H9 (cell line): ENCODE measurements around the gene ARHGEF16. TPM values are rescaled to one million over a fixed set of nuclear protein-coding genes. Genes with fewer than 3 reads are reported as not detected.

Experiments used
- DNase-seq: peaks from one replicate; pipeline ENCODE4 v3.0.0-alpha.2; 2017
- H2AFZ ChIP-seq: one replicate; pipeline ENCODE4 v1.6.1; 2013; ENCODE audit warnings: mild to moderate bottlenecking, low read length, control low read depth, moderate library complexity
- H2AK5ac ChIP-seq: 2 replicates; pipeline ENCODE4 v1.6.1; 2013; ENCODE audit warnings: low read length, control low read depth, mixed read lengths; ENCODE audit not compliant: insufficient read length
- H2BK120ac ChIP-seq: one replicate; pipeline ENCODE4 v1.6.1; 2013; ENCODE audit warnings: low read depth, mild to moderate bottlenecking, low read length, control low read depth, inconsistent platforms; ENCODE audit not compliant: poor library complexity, severe bottlenecking
- H2BK12ac ChIP-seq: 2 replicates; pipeline ENCODE4 v1.6.1; 2013; ENCODE audit warnings: low read length, control low read depth, mixed read lengths, low read depth; ENCODE audit not compliant: insufficient read length
- H2BK15ac ChIP-seq: 2 replicates; pipeline ENCODE4 v1.6.1; 2013; ENCODE audit warnings: low read depth, low read length, control low read depth
- H2BK20ac ChIP-seq: one replicate; pipeline ENCODE4 v1.6.1; 2013; ENCODE audit warnings: low read depth, mild to moderate bottlenecking, low read length, control low read depth, inconsistent platforms; ENCODE audit not compliant: poor library complexity, severe bottlenecking
- H2BK5ac ChIP-seq: 2 replicates; pipeline ENCODE4 v1.6.1; 2013; ENCODE audit warnings: low read length, control low read depth, mixed read lengths; ENCODE audit not compliant: insufficient read length
- H3K14ac ChIP-seq: 2 replicates; pipeline ENCODE4 v1.6.1; 2013; ENCODE audit warnings: low read length, control low read depth; ENCODE audit not compliant: insufficient read depth
- H3K18ac ChIP-seq: 2 replicates; pipeline ENCODE4 v1.6.1; 2013; ENCODE audit warnings: low read depth, mild to moderate bottlenecking, mixed read lengths, low read length, control low read depth; ENCODE audit not compliant: insufficient read length
- H3K23ac ChIP-seq: 2 replicates; pipeline ENCODE4 v1.6.1; 2013; ENCODE audit warnings: low read length, control low read depth, mixed read lengths, low read depth; ENCODE audit not compliant: insufficient read length
- H3K23me2 ChIP-seq: 2 replicates; pipeline ENCODE4 v1.6.1; 2013; ENCODE audit warnings: low read depth, mild to moderate bottlenecking, mixed read lengths, low read length, control low read depth; ENCODE audit not compliant: insufficient read length, poor library complexity, severe bottlenecking
- H3K27ac ChIP-seq: 2 replicates; pipeline ENCODE4 v1.5.1; 2013; ENCODE audit warnings: low read length, control low read depth, mixed read lengths, low read depth; ENCODE audit not compliant: insufficient read length
- H3K27me3 ChIP-seq: 2 replicates; pipeline ENCODE4 v1.6.1; 2013; ENCODE audit warnings: low read length, control low read depth, inconsistent platforms; ENCODE audit not compliant: insufficient read depth
- H3K4ac ChIP-seq: 2 replicates; pipeline ENCODE4 v1.6.1; 2013; ENCODE audit warnings: low read depth, mild to moderate bottlenecking, control low read depth, inconsistent platforms, low read length, moderate library complexity
- H3K4me1 ChIP-seq: 2 replicates; pipeline ENCODE4 v1.6.1; 2013; ENCODE audit warnings: low read length, control low read depth, inconsistent platforms; ENCODE audit not compliant: insufficient read depth
- H3K4me2 ChIP-seq: 2 replicates; pipeline ENCODE4 v1.6.1; 2013; ENCODE audit warnings: low read length, control low read depth, mixed read lengths; ENCODE audit not compliant: insufficient read length, insufficient read depth
- H3K56ac ChIP-seq: 2 replicates; pipeline ENCODE4 v1.6.1; 2013; ENCODE audit warnings: low read depth, mild to moderate bottlenecking, mixed read lengths, low read length, control low read depth; ENCODE audit not compliant: insufficient read length
- H3K79me1 ChIP-seq: 2 replicates; pipeline ENCODE4 v1.6.1; 2013; ENCODE audit warnings: low read depth, mild to moderate bottlenecking, moderate library complexity, low read length, control low read depth, inconsistent platforms; ENCODE audit not compliant: insufficient read depth, poor library complexity, severe bottlenecking
- H3K79me2 ChIP-seq: 2 replicates; pipeline ENCODE4 v1.6.1; 2013; ENCODE audit warnings: low read length, control low read depth, inconsistent platforms; ENCODE audit not compliant: insufficient read depth
- H3K9ac ChIP-seq: 2 replicates; pipeline ENCODE4 v1.6.1; 2013; ENCODE audit warnings: low read length, control low read depth, mixed read lengths; ENCODE audit not compliant: insufficient read length; ENCODE audit errors: extremely low read depth
- H3K9me3 ChIP-seq: one replicate; pipeline ENCODE4 v1.6.1; 2013; ENCODE audit warnings: low read depth, low read length, inconsistent platforms; ENCODE audit not compliant: control insufficient read depth
- H3T11ph ChIP-seq: one replicate; pipeline ENCODE4 v1.6.1; 2013; ENCODE audit warnings: mild to moderate bottlenecking, low read length, control low read depth, inconsistent platforms
- H4K20me1 ChIP-seq: one replicate; pipeline ENCODE4 v1.6.1; 2013; ENCODE audit not compliant: control insufficient read depth, insufficient read length, insufficient read depth
- H4K5ac ChIP-seq: 2 replicates; pipeline ENCODE4 v1.6.1; 2013; ENCODE audit warnings: low read depth, mild to moderate bottlenecking, mixed read lengths, low read length, control low read depth; ENCODE audit not compliant: insufficient read length
- H4K8ac ChIP-seq: replicated peaks from 2 replicates; pipeline ENCODE4 v1.6.1; 2013; ENCODE audit warnings: low read length, control low read depth, mixed read lengths, low read depth; ENCODE audit not compliant: insufficient read length
- H4K91ac ChIP-seq: 2 replicates; pipeline ENCODE4 v1.6.1; 2013; ENCODE audit warnings: low read depth, mild to moderate bottlenecking, moderate library complexity, mixed read lengths, low read length, control low read depth; ENCODE audit not compliant: insufficient read length
- H3K27ac Mint-ChIP-seq, 3 experiments: 2 replicates in 2 of 3; 3 replicates in 1 of 3; pipeline ENCODE4 v1.8.0; 2020 to 2021; ENCODE audit warnings: mixed read lengths in 3 of 3, mild to moderate bottlenecking in 1 of 3, moderate library complexity in 1 of 3
- H3K27me3 Mint-ChIP-seq: 2 replicates; pipeline ENCODE4 v1.8.0; 2021; ENCODE audit warnings: low read depth, mild to moderate bottlenecking, moderate library complexity, mixed read lengths
- H3K36me3 Mint-ChIP-seq, 3 experiments: 2 replicates in 2 of 3; 3 replicates in 1 of 3; pipeline ENCODE4 v1.8.0; 2020 to 2021; ENCODE audit warnings: low read depth in 3 of 3, mixed read lengths in 3 of 3; ENCODE audit not compliant: insufficient read depth in 1 of 3
- H3K4me1 Mint-ChIP-seq, 2 experiments: 2 replicates each; pipeline ENCODE4 v1.8.0; 2020; ENCODE audit warnings: mixed read lengths in 2 of 2
- H3K4me3 Mint-ChIP-seq, 2 experiments: 2 replicates in 1 of 2; 3 replicates in 1 of 2; pipeline ENCODE4 v1.8.0; 2020 to 2021; ENCODE audit warnings: mild to moderate bottlenecking in 2 of 2, mixed read lengths in 2 of 2, moderate library complexity in 1 of 2
- H3K9me3 Mint-ChIP-seq, 2 experiments: 2 replicates in 1 of 2; 3 replicates in 1 of 2; pipeline ENCODE4 v1.8.0; 2020; ENCODE audit warnings: mild to moderate bottlenecking in 2 of 2, mixed read lengths in 2 of 2, moderate library complexity in 1 of 2
- WGBS: extraction: QIAGEN DNeasy Blood & Tissue Kit; methylation state at CpG from one replicate; pipeline ENCODE4 v1.1.7; 2013; ENCODE audit warnings: missing lambda C conversion rate, low lambda C conversion rate, mixed read lengths; ENCODE audit not compliant: insufficient read length; ENCODE audit errors: extremely low coverage; 5-methylcytosine and 5-hydroxymethylcytosine counted together
- total RNA-seq: library from RNA; stranded (reverse); gene quantifications from 2 replicates; pipeline ENCODE4 v1.2.1, GENCODE V29; 2021
- TF ChIP-seq, protein P1 (sequence below): fragments of 200-600 bp; sonication (generic); conservative IDR thresholded peaks from 3 replicates; pipeline ENCODE4 v1.8.0; 2021; ENCODE audit warnings: antibody characterized with exemption, mild to moderate bottlenecking

ARHGEF16 gene
- total RNA-seq, 1 experiment from 2014 or later = 48.5 TPM

DNA sequence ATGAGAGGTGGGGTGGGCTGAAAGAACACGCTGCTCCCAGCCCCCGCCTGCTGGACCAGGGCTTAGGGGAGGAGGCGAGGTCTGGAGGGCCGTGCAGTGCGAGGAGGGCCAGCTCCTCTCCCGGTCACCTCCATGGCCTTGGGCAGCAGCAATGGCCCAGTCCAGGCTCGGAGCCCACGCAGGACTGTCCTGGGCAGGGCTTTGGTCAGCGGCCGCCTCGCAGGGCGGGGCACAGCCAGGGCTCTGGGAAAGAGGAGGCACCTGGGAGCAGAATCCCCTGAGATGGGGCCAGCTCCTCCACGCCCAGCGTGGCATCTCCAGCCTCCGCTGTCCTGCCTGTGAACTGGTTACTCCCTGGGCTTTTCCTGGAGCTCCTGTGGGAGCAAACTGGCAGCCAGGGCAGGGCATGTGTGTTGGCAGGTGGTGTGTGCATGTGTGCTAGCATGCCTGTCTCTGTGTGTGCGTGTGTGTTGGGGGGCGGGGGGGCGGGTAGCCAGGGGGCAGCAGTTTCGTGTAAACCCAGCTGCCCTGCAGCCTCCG lies 27.4 kb downstream of the ARHGEF16 start:
- H3K36me3 Mint-ChIP-seq = peaks cover 0 to 19% (median 9%) of the 10 kb centered on the region in 3 experiments; a peak in 4 of 7 replicates
- Histone ChIP-seq H3K23me2 (no peaks in the 10 kb centered on the region), H2BK20ac (no peak overlapping the region), H3K9ac (no peak overlapping the region), H3K18ac (no peak overlapping the region), H2AK5ac (no peak overlapping the region), H3K79me1 (no peaks in the 10 kb centered on the region), H3K79me2 (no peaks in the 10 kb centered on the region), H3K4me2 (no peak overlapping the region), H3K27me3 (no peaks in the 10 kb centered on the region), H3K9me3 (no peaks in the 10 kb centered on the region), H3K14ac (no peak overlapping the region), H3T11ph (no peak overlapping the region), H3K27ac (no peak overlapping the region), H4K5ac (no peak overlapping the region), H4K91ac (no peak overlapping the region), H3K4me1 (no peaks in the 10 kb centered on the region), H2BK12ac (no peak overlapping the region), H2AFZ (no peak overlapping the region), H2BK120ac (no peak overlapping the region), H2BK5ac (no peak overlapping the region), H2BK15ac (no peak overlapping the region), H4K8ac (no peak overlapping the region), H3K23ac (no peak overlapping the region), H3K4ac (no peak overlapping the region), H3K56ac (no peak overlapping the region), H4K20me1 (no peaks in the 10 kb centered on the region)
- H3K27ac Mint-ChIP-seq = 0 out of 7 replicates have a peak overlapping the region, but pooled peaks of 1 of the 3 experiments have one; percentile 39
- peaks cover 2 to 3% of the 10 kb centered on the region in 2 experiments; a peak in 3 of 4 replicates for H3K4me1 Mint-ChIP-seq
- H3K4me3 Mint-ChIP-seq = no peak overlapping the region
- TF ChIP-seq, protein P1, sequence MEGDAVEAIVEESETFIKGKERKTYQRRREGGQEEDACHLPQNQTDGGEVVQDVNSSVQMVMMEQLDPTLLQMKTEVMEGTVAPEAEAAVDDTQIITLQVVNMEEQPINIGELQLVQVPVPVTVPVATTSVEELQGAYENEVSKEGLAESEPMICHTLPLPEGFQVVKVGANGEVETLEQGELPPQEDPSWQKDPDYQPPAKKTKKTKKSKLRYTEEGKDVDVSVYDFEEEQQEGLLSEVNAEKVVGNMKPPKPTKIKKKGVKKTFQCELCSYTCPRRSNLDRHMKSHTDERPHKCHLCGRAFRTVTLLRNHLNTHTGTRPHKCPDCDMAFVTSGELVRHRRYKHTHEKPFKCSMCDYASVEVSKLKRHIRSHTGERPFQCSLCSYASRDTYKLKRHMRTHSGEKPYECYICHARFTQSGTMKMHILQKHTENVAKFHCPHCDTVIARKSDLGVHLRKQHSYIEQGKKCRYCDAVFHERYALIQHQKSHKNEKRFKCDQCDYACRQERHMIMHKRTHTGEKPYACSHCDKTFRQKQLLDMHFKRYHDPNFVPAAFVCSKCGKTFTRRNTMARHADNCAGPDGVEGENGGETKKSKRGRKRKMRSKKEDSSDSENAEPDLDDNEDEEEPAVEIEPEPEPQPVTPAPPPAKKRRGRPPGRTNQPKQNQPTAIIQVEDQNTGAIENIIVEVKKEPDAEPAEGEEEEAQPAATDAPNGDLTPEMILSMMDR = no peak
- no peak for DNase-seq
- peaks cover 4% of the 10 kb centered on the region for H3K27me3 Mint-ChIP-seq
- peaks cover 2 to 26% of the 10 kb centered on the region in 2 experiments; a peak in 3 of 5 replicates for H3K9me3 Mint-ChIP-seq
- WGBS = no CpG with 5 or more reads among the region's 20 CpGs
